ENCODE data around the gene GLIPR1L2. TPM values are rescaled to one million over a fixed set of nuclear protein-coding genes. Genes with fewer than 3 reads are reported as not detected.
A peak's percentile ranks its signal among the peaks of the same experiment; 100 is the strongest.

The GLIPR1L2 gene
- total RNA-seq, 1 experiment from 2014 or later, result 0.44 TPM

- no peaks in the 10 kb centered on the region for H4K20me1 ChIP-seq (ENCODE audit: insufficient read depth)
- ATAC-seq (no peak), DNase-seq (ENCODE audit: low read depth, low spot score) (no peak)
- intact Hi-C loops (cut with micrococcal nuclease), result loop anchor here (5.0 kb wide), 1 partner anchor 37 kb away; no protein-coding TSS in a partner anchor
- H3K4me3 ChIP-seq (replicated peaks in 1 of 2; ENCODE audit: low read depth in 1 of 2, low read length in 2 of 2), result no peak overlapping the region
- CTCF ChIA-PET, result no interaction called here
- TF ChIP-seq CBX3 (IDR thresholded peaks at IDR 0.05; ENCODE audit: low read depth) (no peak), ZFX (IDR thresholded peaks at IDR 0.05) (no peak), POLR2AphosphoS5 (IDR thresholded peaks at IDR 0.05; ENCODE audit: low read depth, low read length) (no peak), SP1 (IDR thresholded peaks at IDR 0.05; ENCODE audit: low read depth) (no peak), SIN3A (IDR thresholded peaks at IDR 0.05; ENCODE audit: low read depth) (no peak), EZH2 (IDR thresholded peaks at IDR 0.05) (no peak), CEBPB (IDR thresholded peaks at IDR 0.05; ENCODE audit: low read depth) (no peak), ZBTB33 (IDR thresholded peaks at IDR 0.05; ENCODE audit: extremely low read depth, insufficient replicate concordance, low read length) (no peak), JUND (IDR thresholded peaks at IDR 0.05) (no peak), REST (IDR thresholded peaks at IDR 0.05; ENCODE audit: low read depth) (no peak), FOSL1 (IDR thresholded peaks at IDR 0.05; ENCODE audit: low read depth) (no peak), ELF1 (IDR thresholded peaks at IDR 0.05; ENCODE audit: borderline replicate concordance, low read depth) (no peak), YY1 (IDR thresholded peaks at IDR 0.05; ENCODE audit: extremely low read depth, insufficient replicate concordance, low read depth, low read length) (no peak), CTCF (IDR thresholded peaks at IDR 0.05 in 2 of 3, conservative IDR thresholded peaks at IDR 0.05 in 1 of 3; ENCODE audit: borderline replicate concordance in 1 of 3, insufficient read depth in 1 of 3, low read depth in 2 of 3, low read length in 2 of 3) (no peak), RAD21 (IDR thresholded peaks at IDR 0.05; ENCODE audit: low read depth) (no peak)
- H3K36me3 ChIP-seq (ENCODE audit: control insufficient read depth in 1 of 2, insufficient read depth in 2 of 2, low read length in 2 of 2), result no peaks in the 10 kb centered on the region
- H3K4me1 ChIP-seq (ENCODE audit: control insufficient read depth in 1 of 2, insufficient read depth in 2 of 2, low read length in 2 of 2), result peaks cover 18 to 27% of the 10 kb centered on the region in 2 experiments
- no peaks in the 10 kb centered on the region; a peak in 1 of 4 replicates for H3K9me3 ChIP-seq (ENCODE audit: control insufficient read depth in 1 of 2, insufficient read depth in 1 of 2, low read depth in 1 of 2, low read length in 2 of 2)
- no peak overlapping the region for H3K9ac ChIP-seq (ENCODE audit: low read length)
- no peak overlapping the region for H2AFZ ChIP-seq (ENCODE audit: low read depth, low read length, poor library complexity, severe bottlenecking)
- H3K27me3 ChIP-seq (ENCODE audit: insufficient read depth, low read length), result no peaks in the 10 kb centered on the region
- POLR2A ChIA-PET, result no interaction called here
- no peak overlapping the region for H3K4me2 ChIP-seq (ENCODE audit: low read length)
- H3K9me2 ChIP-seq (ENCODE audit: insufficient read depth), result no peaks in the 10 kb centered on the region
- no TSS peak for BruUV-seq (replicated peaks)
- 0 out of 2 replicates have a peak overlapping the region, but pooled peaks have one; percentile 30 for H3K27ac ChIP-seq (ENCODE audit: low read depth, low read length)
- RAD21 ChIA-PET (ENCODE audit: low non-redundant PET in 1 of 2, low total read pairs in 2 of 2, uncharacterized antibody in 2 of 2, unreplicated experiment in 2 of 2), result no interaction called here
- no peaks in the 10 kb centered on the region; the same call in 1 of the 2 replicates for H3K79me2 ChIP-seq (ENCODE audit: insufficient read depth, low read length)
These were observed 40.9 kb upstream of the GLIPR1L2 start for GRCh38 chr12:75349946-75350345.
